KMS-11 (cell line): ENCODE data around the gene GRXCR2.

ENCODE experiments used
- H2AFZ ChIP-seq: fragments of 200-600 bp; sonication (generic); 2 replicates; pipeline ENCODE4 v1.6.1; 2016; ENCODE audit warnings: antibody characterized with exemption, mixed run types, low read depth
- H3K27ac ChIP-seq: fragments of 200-600 bp; sonication (generic); 2 replicates; pipeline ENCODE4 v1.6.1; 2016; ENCODE audit warnings: mild to moderate bottlenecking, mixed run types
- H3K27me3 ChIP-seq: fragments of 200-600 bp; sonication (generic); 2 replicates; pipeline ENCODE4 v1.6.1; 2017; ENCODE audit warnings: mild to moderate bottlenecking, low read depth, mixed run types, moderate library complexity; ENCODE audit not compliant: insufficient read depth
- H3K36me3 ChIP-seq: fragments of 200-600 bp; sonication (generic); 2 replicates; pipeline ENCODE4 v1.6.1; 2017; ENCODE audit warnings: mild to moderate bottlenecking, mixed run types; ENCODE audit not compliant: insufficient read depth
- H3K4me1 ChIP-seq: fragments of 200-600 bp; sonication (generic); 2 replicates; pipeline ENCODE4 v1.6.1; 2016; ENCODE audit warnings: mild to moderate bottlenecking, low read depth, mixed run types; ENCODE audit not compliant: poor library complexity, severe bottlenecking
- H3K4me2 ChIP-seq: fragments of 200-600 bp; sonication (generic); 2 replicates; pipeline ENCODE4 v1.7.0; 2016; ENCODE audit warnings: mild to moderate bottlenecking, mixed run types
- H3K4me3 ChIP-seq: fragments of 200-600 bp; sonication (generic); IDR thresholded peaks from 2 replicates; pipeline ENCODE4 v1.6.1; 2017; ENCODE audit warnings: low read depth, low read length, mixed read lengths; ENCODE audit not compliant: insufficient read depth
- H3K79me2 ChIP-seq: fragments of 200-600 bp; sonication (generic); 2 replicates; pipeline ENCODE4 v1.6.1; 2016; ENCODE audit warnings: low read depth, mixed run types; ENCODE audit not compliant: insufficient read depth
- H3K9ac ChIP-seq: fragments of 200-600 bp; sonication (generic); 2 replicates; pipeline ENCODE4 v1.6.1; 2016; ENCODE audit warnings: mild to moderate bottlenecking, mixed run types
- H4K20me1 ChIP-seq: fragments of 200-600 bp; sonication (generic); 2 replicates; pipeline ENCODE4 v1.6.1; 2016; ENCODE audit warnings: mild to moderate bottlenecking, mixed run types; ENCODE audit not compliant: insufficient read depth
- TF ChIP-seq, protein P1 (sequence below): fragments of 200-600 bp; sonication (generic); conservative IDR thresholded peaks from 2 replicates; pipeline ENCODE4 v1.6.1; 2017; ENCODE audit warnings: low read depth, mild to moderate bottlenecking, antibody characterized with exemption, low read length, moderate library complexity, mixed read lengths

The GRXCR2 gene

DNA sequence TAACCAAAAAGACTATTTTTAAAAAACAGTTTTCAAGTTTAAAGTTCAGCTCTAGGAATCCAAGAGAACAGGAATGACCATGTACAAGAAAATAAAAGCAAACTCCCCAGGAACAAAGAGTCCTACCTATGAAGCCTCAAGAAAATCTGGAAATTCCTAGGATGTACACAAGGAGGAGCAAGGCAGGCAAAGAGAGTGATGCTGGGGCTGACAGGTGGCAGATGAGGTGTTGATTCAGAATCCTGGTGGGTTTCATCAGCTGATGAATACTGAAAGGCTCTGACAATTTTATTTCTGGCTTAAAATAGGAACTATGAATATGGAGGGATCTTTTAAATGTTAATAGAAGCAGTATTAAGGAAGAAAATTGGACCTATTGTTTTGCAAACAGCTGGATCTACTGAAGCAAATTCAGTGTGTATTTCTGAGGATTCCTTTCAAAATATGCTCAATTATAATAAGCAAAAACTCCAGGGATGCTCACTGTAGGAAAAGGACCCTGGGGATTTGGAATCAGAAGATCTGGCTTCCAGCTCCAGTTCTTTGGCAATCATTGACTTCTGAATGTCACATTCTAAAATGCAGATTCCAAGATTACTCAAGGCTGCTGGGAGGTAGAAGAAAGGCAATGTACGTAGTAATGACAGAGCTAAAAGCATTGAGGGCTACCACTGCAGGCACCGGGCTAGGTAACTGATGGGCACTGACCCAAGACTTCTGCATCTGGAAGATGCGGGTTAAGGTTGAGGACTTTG is 35.6 kb upstream of the GRXCR2 start:
- Histone ChIP-seq H3K79me2 (no peaks in the 10 kb centered on the region), H2AFZ (no peak overlapping the region), H3K4me1 (peaks cover 18% of the 10 kb centered on the region), H3K36me3 (no peaks in the 10 kb centered on the region), H3K27ac (no peak overlapping the region), H4K20me1 (no peaks in the 10 kb centered on the region), H3K9ac (no peak overlapping the region), H3K4me3 (no peak overlapping the region), H3K27me3 (no peaks in the 10 kb centered on the region), H3K4me2 (no peak overlapping the region)
- TF ChIP-seq, protein P1, sequence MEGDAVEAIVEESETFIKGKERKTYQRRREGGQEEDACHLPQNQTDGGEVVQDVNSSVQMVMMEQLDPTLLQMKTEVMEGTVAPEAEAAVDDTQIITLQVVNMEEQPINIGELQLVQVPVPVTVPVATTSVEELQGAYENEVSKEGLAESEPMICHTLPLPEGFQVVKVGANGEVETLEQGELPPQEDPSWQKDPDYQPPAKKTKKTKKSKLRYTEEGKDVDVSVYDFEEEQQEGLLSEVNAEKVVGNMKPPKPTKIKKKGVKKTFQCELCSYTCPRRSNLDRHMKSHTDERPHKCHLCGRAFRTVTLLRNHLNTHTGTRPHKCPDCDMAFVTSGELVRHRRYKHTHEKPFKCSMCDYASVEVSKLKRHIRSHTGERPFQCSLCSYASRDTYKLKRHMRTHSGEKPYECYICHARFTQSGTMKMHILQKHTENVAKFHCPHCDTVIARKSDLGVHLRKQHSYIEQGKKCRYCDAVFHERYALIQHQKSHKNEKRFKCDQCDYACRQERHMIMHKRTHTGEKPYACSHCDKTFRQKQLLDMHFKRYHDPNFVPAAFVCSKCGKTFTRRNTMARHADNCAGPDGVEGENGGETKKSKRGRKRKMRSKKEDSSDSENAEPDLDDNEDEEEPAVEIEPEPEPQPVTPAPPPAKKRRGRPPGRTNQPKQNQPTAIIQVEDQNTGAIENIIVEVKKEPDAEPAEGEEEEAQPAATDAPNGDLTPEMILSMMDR = no peak

DNA sequence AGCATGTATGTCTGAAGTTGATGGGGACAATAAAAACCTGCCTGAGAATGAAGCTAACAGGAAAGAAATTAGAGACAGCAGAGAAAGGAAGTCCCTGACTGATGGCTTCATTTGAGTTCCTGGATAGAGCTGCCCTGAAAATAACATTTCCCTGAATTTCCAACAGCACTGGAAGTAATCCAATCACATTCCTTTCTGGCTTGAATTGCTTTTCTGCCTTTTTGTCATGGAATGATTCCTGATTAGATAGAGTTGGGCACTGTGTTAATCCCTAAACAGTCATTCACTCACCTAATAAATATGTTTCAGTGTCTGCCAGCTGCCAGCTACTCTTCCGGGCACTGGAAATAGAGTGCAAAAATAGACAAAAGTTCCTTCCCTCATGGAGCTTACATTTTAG is 33.6 kb upstream of the GRXCR2 start:
- H3K36me3 ChIP-seq = no peaks in the 10 kb centered on the region
- H3K4me1 ChIP-seq = peaks cover 18% of the 10 kb centered on the region
- H3K27me3 ChIP-seq = no peaks in the 10 kb centered on the region
- H3K9ac ChIP-seq = no peak overlapping the region
- TF ChIP-seq, protein P1 = no peak
- no peak overlapping the region for H2AFZ ChIP-seq
- no peak overlapping the region for H3K4me3 ChIP-seq
- no peaks in the 10 kb centered on the region for H3K79me2 ChIP-seq
- H3K4me2 ChIP-seq = no peak overlapping the region
- no peaks in the 10 kb centered on the region for H4K20me1 ChIP-seq
- no peak overlapping the region for H3K27ac ChIP-seq

DNA sequence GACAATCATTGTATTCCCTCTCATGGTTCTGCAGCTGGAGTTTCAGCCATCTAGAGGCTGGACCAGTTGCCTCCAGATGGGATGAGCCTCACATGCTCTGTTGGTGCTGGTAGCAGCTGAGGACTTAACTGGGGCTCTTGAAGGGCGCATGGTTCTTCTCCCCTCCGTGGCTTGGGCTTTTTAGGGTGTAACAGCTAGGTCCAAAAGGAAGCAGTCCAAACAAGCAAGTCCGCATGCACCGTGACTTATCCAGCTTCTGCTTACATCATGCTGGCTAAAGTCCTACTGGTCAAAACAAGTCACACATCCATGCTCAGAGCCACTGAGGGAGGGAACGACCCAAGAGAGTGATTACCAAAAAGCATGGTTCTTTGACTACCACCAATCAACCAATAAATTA is 31.9 kb upstream of the GRXCR2 start:
- no peaks in the 10 kb centered on the region for H4K20me1 ChIP-seq
- H3K27ac ChIP-seq = no peak overlapping the region
- no peak overlapping the region for H3K4me2 ChIP-seq
- H2AFZ ChIP-seq = no peak overlapping the region
- H3K9ac ChIP-seq = no peak overlapping the region
- H3K27me3 ChIP-seq = no peaks in the 10 kb centered on the region
- H3K4me3 ChIP-seq = no peak overlapping the region
- TF ChIP-seq, protein P1 = no peak
- peaks cover 3% of the 10 kb centered on the region for H3K4me1 ChIP-seq
- no peaks in the 10 kb centered on the region for H3K79me2 ChIP-seq
- no peaks in the 10 kb centered on the region for H3K36me3 ChIP-seq

DNA sequence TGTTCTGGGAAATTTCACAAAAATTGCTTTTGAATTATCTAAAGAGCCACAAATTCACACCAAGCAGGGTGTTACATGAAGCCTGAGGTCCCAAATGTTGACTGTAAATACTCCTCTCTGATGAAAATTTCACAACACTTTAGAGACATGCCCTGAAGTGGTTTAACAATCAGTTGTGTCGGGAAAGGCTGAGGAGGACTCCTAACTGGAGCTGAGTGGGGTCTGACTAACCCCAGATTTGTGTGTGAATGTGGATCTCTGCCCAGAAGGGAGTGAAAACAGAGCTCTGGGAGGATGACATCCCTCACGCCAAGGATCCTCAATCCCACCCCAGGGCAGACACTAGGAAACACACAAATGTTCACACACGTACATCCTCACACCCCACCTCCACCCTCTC is 31.1 kb upstream of the GRXCR2 start:
- H2AFZ ChIP-seq = no peak overlapping the region
- no peaks in the 10 kb centered on the region for H3K79me2 ChIP-seq
- TF ChIP-seq, protein P1 = no peak
- no peaks in the 10 kb centered on the region for H3K27me3 ChIP-seq
- no peak overlapping the region for H3K4me3 ChIP-seq
- no peaks in the 10 kb centered on the region for H3K4me1 ChIP-seq
- no peak overlapping the region for H3K27ac ChIP-seq
- H3K4me2 ChIP-seq = no peak overlapping the region
- H4K20me1 ChIP-seq = no peaks in the 10 kb centered on the region
- H3K36me3 ChIP-seq = no peaks in the 10 kb centered on the region
- no peak overlapping the region for H3K9ac ChIP-seq
